GM18502 (cell line): ENCODE data around the gene NRP1.
"Not testable (repeated sequence)": the region's sequence is repeated elsewhere in the genome, so short reads cannot be mapped to it uniquely, and the experiment has no call there.

ENCODE experiments used
- ATAC-seq: cut with Tn5 transposase; IDR thresholded peaks from one replicate; pipeline ENCODE4 v1.9.1; 2021; ENCODE audit warnings: mild to moderate bottlenecking; ENCODE audit not compliant: unreplicated experiment, poor library complexity

The NRP1 gene

GRCh38 chr10:33160151-33160550 lies 174.3 kb downstream of the NRP1 start:
- no peak for ATAC-seq

DNA sequence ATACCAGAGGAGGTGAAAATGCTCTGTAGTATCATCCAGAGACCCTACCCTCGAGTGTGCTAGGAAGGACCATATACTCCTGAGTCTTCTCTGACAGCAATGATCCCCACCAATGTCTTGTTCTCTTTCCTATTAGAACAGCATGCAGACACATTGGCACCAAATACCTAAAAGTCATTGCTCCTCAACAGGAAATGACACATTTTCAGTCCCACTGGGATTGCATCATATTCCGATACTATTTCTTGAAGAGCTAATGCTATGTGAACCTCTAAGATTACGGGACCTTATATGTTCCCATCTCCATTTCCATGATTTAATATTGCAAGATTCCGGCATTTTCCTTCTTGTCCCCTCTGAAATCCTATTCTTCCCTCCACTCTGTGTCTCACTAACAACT lies 177.4 kb downstream of the NRP1 start:
- no peak for ATAC-seq

- peak; percentile 82 for ATAC-seq
Observed at GRCh38 chr10:33155720-33156638, 178.5 kb downstream of the NRP1 start.

GRCh38 chr10:33154590-33154989 lies 179.9 kb downstream of the NRP1 start:
- ATAC-seq = no peak

GRCh38 chr10:33153968-33154327 lies 180.5 kb downstream of the NRP1 start:
- ATAC-seq = no peak

DNA sequence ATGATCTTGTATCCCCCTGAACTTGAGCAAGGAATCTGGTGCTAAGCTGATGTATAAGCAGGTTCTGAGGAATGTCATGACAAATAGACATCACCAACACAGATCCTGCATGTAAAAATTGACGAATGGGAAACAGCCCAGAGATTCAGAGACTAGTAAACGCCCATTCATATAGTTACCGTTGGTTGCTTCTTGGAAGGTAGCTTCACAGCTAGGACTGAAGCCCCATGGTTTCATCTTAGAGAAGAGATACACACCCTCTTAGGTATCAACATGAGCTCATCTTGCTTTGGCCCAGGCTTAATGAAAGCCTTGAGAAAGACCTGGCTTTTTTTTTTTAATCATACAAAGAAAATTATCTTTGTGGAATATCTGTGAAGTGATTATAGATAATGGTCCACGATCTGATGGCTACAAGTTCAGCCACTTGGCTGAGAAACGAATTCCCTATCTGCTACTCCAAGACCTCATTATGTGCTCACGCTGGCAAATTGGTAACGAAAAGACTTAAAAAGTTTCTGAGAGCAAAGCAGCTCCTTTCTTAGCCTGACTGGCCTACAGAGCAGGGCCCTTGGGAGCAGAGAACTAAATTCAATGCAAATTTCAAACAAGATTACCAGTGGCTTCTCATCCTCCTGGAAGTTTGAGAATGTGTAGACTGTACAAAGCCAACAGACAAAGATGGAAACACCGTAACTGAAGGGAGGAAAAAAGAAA lies 181.1 kb downstream of the NRP1 start:
- ATAC-seq = no peak

DNA sequence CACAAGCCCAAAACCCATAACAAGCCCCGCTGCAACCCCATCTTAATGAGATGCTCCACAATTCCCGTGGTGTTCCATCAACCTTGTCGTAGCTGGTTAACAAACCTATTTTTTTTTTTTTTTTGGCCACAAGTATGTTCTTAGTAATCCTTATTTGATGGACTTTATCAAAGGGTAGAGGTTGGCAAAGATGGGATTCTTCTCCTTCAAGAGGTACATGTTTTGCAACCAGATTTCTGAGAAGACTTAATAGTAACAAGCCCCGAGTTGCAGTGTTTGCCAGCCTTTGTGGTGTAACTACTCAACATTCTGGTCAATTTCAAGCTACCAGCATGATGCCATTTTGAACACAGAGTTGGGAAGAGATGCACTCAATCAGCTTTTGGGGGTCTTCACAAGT lies 181.7 kb downstream of the NRP1 start:
- ATAC-seq = no peak

DNA sequence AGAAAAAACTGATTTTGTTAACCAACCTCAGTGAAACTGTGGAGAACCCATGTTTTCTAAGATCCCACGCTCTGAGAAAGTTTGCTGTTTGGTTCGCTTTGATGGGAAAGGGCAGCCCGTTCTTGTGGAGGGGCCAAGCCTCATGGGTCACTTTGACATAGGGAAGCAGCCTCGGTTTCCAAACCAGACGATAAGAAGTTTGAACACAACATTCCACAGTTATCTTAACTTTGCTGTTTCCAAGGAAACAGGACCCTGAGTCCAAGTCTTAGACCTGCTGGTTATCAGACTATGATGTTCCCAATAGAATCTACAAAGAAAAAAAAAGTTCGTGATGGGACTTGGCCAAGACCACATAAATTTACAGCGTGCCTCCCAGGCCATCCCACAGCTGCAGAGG lies 182.3 kb downstream of the NRP1 start:
- ATAC-seq = no peak

GRCh38 chr10:33151344-33151864 lies 183.1 kb downstream of the NRP1 start:
- ATAC-seq = no peak

GRCh38 chr10:33150889-33151288 lies 183.6 kb downstream of the NRP1 start:
- no peak for ATAC-seq

GRCh38 chr10:33150146-33150545 lies 184.3 kb downstream of the NRP1 start:
- ATAC-seq = no peak

- no peak for ATAC-seq
Observed at GRCh38 chr10:33147013-33147310, 187.5 kb downstream of the NRP1 start.

- no peak for ATAC-seq
Observed at GRCh38 chr10:33146189-33147012, 188.1 kb downstream of the NRP1 start.

DNA sequence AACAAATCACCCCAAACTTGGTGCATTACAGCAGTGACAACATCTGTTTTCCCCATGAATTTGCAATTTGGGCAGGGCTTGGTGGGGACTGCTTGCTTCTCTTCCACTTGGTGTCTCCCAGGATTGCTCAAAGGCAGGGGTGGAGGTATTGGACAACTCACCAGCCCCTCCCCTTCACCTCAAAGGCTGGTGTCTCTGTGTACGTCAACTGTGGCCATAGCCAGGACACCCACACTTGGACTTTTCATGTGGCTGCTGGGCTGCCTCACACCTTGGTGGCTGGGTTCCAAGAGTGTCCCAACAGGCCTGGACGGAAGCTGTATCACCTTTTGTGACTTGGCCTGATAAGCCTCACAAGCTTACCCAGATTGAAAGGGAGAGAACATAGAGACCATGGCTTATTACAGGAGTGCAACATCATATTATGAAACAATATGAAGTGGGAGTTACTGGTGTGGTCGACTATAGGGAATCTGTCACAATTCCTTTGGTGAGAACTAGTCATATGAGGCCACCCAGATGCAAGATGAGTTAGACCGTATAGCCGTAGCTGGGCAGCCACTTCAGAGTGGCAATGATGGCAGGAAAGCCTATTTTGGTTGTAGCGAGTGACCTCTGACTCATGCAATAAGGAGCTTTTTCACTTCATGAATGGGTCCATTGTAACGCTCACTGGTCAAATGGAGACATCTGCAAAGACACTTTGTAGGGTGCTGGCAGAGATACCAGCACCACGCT lies 188.8 kb downstream of the NRP1 start:
- ATAC-seq = no peak

DNA sequence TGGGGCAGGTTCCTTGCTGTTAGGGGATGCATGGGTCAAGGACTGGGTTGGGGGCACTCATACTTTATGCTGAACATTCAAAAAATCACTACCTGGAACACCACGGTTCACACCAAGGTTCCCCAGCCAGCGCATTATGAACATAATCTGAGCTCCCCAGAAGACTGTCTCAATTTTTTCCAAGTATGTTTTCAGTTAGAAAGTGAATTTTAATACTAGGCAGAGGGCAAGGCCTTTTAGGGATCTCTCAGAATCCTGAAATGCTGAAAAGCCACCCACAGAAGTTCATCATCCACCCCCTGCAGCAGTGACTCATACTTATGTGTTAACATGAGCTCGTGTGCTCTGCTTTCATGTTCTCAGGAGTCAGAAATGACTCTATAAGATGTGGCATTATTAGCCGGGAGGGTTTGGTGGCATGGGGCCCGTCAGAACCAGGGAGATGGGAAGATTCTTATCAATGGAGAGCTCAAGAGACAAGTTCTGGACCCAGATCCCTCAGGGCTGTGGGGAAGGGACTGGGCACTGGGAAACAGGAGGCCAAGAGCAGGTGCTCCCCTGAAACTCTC lies 191.2 kb downstream of the NRP1 start:
- peak; percentile 73 for ATAC-seq

DNA sequence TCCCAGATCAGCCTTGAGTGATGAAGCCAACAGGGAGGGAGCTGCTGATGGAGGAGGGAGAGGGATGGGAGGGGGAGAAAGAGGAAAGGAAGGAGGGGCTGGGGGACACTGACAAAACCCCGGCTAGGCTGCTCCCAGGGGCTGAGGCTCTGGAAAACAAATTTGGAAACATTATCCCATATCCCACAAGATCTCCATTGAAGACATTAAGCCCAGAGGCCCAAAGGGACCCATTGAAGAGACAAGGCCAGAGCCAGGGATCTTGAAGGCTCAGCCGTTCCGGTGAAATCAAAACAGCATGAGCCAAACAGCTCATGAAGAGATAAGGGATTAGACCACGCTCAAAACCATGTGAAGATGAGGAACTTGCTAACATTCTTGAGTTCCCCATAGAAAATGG lies 192.2 kb downstream of the NRP1 start:
- ATAC-seq = no peak

DNA sequence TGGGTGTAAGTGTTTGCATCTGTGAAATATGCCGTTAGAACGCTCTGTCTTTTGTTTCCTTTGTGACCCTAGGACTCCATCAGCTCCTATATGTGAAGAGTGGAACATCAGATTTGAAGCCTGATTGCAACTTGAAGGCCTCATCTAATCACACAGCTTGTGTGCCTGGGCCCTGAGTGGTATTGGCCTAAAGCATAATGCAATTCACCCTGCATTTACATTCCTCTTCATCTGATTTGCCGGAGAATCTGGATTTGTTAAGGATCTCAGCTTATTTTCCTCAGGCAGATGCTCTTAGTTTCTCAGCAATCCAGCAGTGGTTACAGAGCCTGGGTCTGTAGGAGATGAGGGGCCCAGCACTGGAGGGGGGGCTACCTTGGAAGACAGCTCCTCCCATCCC lies 193.2 kb downstream of the NRP1 start:
- ATAC-seq = no peak

DNA sequence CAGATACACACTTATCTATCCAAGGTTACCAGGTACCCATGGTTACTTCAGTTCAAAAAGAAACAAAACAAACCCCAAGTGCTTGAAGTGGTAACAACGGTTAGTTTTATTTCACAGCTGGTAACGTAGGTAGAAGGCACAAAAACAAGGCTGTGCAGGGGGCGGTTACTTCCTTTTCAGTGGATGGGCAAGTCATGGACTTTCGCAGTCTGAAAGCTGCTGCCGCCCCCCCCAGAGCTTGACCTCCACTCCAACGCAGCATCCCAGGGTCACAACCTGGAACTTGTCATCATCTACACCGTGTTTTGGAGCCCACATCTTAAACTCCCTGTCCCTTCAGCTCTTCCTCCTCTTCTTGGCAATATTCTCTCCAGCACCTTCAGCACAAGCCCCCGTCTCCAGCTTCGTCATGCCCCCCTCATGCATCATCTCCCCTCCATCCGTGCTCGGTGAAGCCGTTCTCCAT lies 195.3 kb downstream of the NRP1 start:
- ATAC-seq = no peak

DNA sequence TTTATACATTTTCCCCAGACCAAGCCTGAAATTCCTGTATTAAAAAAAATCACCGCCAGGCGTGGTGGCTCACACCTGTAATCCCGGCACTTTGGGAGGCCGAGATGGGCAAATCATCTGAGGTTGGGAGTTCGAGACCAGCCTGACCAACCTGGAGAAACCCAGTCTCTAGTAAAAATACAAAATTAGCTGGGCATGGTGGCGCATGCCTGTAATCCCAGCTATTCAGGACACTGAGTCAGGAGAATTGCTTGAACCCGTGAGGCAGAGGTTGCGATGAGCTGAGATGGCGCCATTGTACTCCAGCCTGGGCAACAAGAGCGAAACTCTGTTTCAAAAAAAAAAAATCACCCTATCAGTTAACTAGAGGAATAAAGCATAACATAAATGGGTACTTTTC lies 195.8 kb downstream of the NRP1 start:
- not testable (repeated sequence) for ATAC-seq
